Kidney epithelial cell (primary cell): ENCODE measurements around the gene SPC24. TPM values are rescaled to one million over a fixed set of nuclear protein-coding genes. Genes with fewer than 3 reads are reported as not detected.

Experiments used
- DNase-seq: peaks from one replicate; pipeline ENCODE4 v3.0.0-alpha.2; 2010; ENCODE audit warnings: low read depth
- H3K27me3 ChIP-seq: 2 replicates; pipeline ENCODE4 v1.6.0; 2011; ENCODE audit warnings: low read length; ENCODE audit not compliant: control insufficient read depth, insufficient read depth
- H3K36me3 ChIP-seq: 2 replicates; pipeline ENCODE4 v1.5.1; 2011; ENCODE audit warnings: low read length; ENCODE audit not compliant: control insufficient read depth, insufficient read depth
- H3K4me3 ChIP-seq: 2 replicates; pipeline ENCODE4 v1.5.1; 2011; ENCODE audit warnings: low read depth, mild to moderate bottlenecking, control low read depth, low read length
- total RNA-seq: library from RNA; depleted of rRNA; stranded (reverse); fragments of >200 nt; gene quantifications from 2 replicates; pipeline ENCODE4 v1.2.3, GENCODE V29; 2015
- TF ChIP-seq, protein P1 (sequence below): IDR thresholded peaks from 2 replicates; pipeline ENCODE4 v1.5.1; 2011; ENCODE audit warnings: mild to moderate bottlenecking, moderate library complexity, low read length, control low read depth, inconsistent platforms; ENCODE audit not compliant: insufficient read depth, poor library complexity, severe bottlenecking

The SPC24 gene
- total RNA-seq, 1 donor from 2014 or later = 2.8 TPM

- TF ChIP-seq, protein P1, sequence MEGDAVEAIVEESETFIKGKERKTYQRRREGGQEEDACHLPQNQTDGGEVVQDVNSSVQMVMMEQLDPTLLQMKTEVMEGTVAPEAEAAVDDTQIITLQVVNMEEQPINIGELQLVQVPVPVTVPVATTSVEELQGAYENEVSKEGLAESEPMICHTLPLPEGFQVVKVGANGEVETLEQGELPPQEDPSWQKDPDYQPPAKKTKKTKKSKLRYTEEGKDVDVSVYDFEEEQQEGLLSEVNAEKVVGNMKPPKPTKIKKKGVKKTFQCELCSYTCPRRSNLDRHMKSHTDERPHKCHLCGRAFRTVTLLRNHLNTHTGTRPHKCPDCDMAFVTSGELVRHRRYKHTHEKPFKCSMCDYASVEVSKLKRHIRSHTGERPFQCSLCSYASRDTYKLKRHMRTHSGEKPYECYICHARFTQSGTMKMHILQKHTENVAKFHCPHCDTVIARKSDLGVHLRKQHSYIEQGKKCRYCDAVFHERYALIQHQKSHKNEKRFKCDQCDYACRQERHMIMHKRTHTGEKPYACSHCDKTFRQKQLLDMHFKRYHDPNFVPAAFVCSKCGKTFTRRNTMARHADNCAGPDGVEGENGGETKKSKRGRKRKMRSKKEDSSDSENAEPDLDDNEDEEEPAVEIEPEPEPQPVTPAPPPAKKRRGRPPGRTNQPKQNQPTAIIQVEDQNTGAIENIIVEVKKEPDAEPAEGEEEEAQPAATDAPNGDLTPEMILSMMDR = no peak
- Histone ChIP-seq H3K36me3 (peaks cover 1% of the 10 kb centered on the region), H3K4me3 (no peak overlapping the region), H3K27me3 (no peaks in the 10 kb centered on the region)
- no peak for DNase-seq
These were observed 46.2 kb upstream of the SPC24 start for GRCh38 chr19:11201791-11202190.

DNA sequence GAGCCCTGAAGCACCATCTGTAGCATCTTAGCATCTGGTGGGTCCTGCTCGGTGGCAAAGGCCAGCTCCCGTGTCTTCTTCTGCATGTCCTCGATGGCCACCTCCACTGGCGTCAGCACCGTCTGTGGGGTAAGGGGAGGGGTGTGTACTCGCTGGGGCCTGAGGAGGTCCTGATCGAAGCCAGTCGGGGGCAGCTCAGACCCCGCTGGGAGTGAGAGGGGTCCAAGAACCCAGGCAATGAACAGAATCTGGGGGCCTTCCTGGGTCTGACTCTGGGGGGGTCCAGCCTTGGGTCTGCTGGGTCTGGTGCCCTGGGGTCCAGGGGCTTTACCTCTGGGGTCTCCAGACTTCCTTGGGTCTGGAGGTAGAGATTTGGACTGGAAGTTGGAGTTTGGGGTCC, 45.3 kb upstream of the SPC24 start:
- Histone ChIP-seq H3K27me3 (no peaks in the 10 kb centered on the region), H3K36me3 (peaks cover 1% of the 10 kb centered on the region), H3K4me3 (no peak overlapping the region)
- TF ChIP-seq, protein P1 = no peak
- no peak for DNase-seq

GRCh38 chr19:11200015-11200574, 44.5 kb upstream of the SPC24 start:
- H3K27me3 ChIP-seq = no peaks in the 10 kb centered on the region
- no peak overlapping the region for H3K4me3 ChIP-seq
- peaks cover 1% of the 10 kb centered on the region for H3K36me3 ChIP-seq
- TF ChIP-seq, protein P1 = no peak
- no peak for DNase-seq

DNA sequence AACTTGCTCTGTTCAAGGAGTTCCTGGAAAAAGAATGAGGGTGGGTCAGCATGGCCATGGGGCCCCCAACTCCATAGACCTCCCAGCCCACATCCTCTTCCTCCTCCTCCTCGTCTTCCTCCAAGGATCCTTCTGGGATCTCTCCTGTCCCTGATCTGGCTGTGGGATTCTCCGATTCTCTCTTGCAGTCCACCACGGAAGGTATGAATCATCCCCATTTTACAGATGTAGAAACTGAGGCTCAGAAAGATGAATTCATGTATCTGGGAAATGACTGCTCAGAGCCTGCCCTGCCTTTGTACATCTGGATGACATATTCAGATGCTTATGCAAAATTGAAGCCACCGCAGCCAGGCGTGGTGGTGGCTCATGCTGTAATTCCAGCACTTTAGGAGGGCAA, 43.9 kb upstream of the SPC24 start:
- no peak overlapping the region for H3K4me3 ChIP-seq
- DNase-seq = no peak
- TF ChIP-seq, protein P1 = no peak
- H3K27me3 ChIP-seq = no peaks in the 10 kb centered on the region
- H3K36me3 ChIP-seq = peaks cover 1% of the 10 kb centered on the region

GRCh38 chr19:11198769-11199424, 43.3 kb upstream of the SPC24 start:
- no peak for DNase-seq
- H3K36me3 ChIP-seq = peaks cover 1% of the 10 kb centered on the region
- H3K27me3 ChIP-seq = no peaks in the 10 kb centered on the region
- no peak overlapping the region for H3K4me3 ChIP-seq
- TF ChIP-seq, protein P1 = no peak

- DNase-seq = no peak
- H3K4me3 ChIP-seq = no peak overlapping the region
- H3K36me3 ChIP-seq = peaks cover 1% of the 10 kb centered on the region
- no peaks in the 10 kb centered on the region for H3K27me3 ChIP-seq
- TF ChIP-seq, protein P1 = no peak
These were observed 42.6 kb upstream of the SPC24 start for GRCh38 chr19:11198175-11198534.
